Measurements from ENCODE around the gene AQP7. TPM values are rescaled to one million over a fixed set of nuclear protein-coding genes. Genes with fewer than 3 reads are reported as not detected.
A peak's percentile ranks its signal among the peaks of the same experiment; 100 is the strongest.

AQP7 gene
- total RNA-seq, 1 donor from 2014 or later: 150 TPM

DNA sequence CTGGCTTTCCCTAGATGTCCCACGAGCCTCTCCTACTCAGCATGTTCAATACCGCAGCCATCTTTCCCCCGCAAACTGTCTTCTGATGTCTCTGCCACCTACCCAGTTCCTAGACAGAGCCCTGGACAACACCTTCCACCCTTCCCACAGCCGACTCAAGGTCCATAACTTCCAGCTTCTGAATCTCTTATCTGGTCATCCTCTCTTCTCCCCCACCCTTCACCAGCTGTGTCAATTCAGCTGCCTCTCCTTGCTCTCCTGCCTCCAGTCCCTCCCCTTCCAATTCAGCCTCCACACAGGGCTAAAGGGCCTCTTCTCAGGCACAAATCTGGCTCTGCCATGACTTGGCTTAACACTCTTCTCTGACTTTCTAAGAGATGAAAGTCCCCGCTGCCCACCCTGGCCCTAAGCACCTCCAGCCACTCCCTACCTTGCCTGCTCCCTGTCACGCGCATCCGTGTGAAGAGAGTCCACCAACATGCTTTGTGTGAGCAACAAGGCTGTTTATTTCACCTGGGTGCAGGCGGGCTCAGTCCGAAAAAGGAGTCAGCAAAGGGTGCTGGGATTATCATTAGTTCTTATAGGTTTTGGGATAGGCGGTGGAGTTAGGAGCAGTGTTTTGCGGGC lies 25.2 kb downstream of the AQP7 start:
- H3K36me3 ChIP-seq: no peaks in the 10 kb centered on the region
- H3K4me3 ChIP-seq: no peak overlapping the region
- no peaks in the 10 kb centered on the region for H3K27me3 ChIP-seq (ENCODE audit: low read depth)
- TF ChIP-seq, protein P1, sequence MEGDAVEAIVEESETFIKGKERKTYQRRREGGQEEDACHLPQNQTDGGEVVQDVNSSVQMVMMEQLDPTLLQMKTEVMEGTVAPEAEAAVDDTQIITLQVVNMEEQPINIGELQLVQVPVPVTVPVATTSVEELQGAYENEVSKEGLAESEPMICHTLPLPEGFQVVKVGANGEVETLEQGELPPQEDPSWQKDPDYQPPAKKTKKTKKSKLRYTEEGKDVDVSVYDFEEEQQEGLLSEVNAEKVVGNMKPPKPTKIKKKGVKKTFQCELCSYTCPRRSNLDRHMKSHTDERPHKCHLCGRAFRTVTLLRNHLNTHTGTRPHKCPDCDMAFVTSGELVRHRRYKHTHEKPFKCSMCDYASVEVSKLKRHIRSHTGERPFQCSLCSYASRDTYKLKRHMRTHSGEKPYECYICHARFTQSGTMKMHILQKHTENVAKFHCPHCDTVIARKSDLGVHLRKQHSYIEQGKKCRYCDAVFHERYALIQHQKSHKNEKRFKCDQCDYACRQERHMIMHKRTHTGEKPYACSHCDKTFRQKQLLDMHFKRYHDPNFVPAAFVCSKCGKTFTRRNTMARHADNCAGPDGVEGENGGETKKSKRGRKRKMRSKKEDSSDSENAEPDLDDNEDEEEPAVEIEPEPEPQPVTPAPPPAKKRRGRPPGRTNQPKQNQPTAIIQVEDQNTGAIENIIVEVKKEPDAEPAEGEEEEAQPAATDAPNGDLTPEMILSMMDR (IDR thresholded peaks at IDR 0.05; ENCODE audit: borderline replicate concordance): no peak
- no peak overlapping the region for H3K27ac ChIP-seq (replicated peaks)
- no peak for DNase-seq
- intact Hi-C loops (cut with micrococcal nuclease): no loop called here
- peaks cover 43% of the 10 kb centered on the region for H3K4me1 ChIP-seq
- no peaks in the 10 kb centered on the region for H3K9me3 ChIP-seq (replicated peaks)

DNA sequence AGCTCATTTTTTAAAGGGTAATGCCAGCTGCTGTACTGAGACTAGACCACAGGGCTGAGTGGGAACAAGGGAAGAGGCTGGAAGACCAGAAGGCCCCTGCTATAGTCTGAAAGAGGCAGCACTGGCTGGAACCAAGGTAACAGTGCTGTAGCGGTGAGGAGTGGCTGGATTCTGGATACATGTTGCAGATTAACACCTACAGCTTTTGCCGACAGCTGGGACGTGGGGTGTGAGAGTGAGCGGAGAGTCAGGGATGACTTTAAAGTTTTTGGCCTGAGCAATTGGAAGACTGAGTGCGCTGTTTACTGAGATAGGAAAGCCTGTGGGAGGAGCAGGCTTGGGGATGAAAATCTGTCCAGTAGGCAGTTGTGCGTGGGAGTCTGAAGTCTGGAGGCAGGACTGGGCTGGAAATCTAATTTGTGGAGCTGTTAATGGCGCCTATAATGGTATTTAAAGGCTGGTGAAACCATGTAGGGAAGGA lies 26.5 kb downstream of the AQP7 start:
- H3K9me3 ChIP-seq (replicated peaks): no peaks in the 10 kb centered on the region
- peaks cover 37% of the 10 kb centered on the region for H3K4me1 ChIP-seq
- peaks cover 9% of the 10 kb centered on the region for H3K36me3 ChIP-seq
- intact Hi-C loops (cut with micrococcal nuclease): no loop called here
- TF ChIP-seq, protein P1 (IDR thresholded peaks at IDR 0.05; ENCODE audit: borderline replicate concordance): no peak
- peak overlapping the region; percentile 56 for H3K27ac ChIP-seq (replicated peaks)
- no peak overlapping the region for H3K4me3 ChIP-seq
- DNase-seq: no peak
- no peaks in the 10 kb centered on the region for H3K27me3 ChIP-seq (ENCODE audit: low read depth)

DNA sequence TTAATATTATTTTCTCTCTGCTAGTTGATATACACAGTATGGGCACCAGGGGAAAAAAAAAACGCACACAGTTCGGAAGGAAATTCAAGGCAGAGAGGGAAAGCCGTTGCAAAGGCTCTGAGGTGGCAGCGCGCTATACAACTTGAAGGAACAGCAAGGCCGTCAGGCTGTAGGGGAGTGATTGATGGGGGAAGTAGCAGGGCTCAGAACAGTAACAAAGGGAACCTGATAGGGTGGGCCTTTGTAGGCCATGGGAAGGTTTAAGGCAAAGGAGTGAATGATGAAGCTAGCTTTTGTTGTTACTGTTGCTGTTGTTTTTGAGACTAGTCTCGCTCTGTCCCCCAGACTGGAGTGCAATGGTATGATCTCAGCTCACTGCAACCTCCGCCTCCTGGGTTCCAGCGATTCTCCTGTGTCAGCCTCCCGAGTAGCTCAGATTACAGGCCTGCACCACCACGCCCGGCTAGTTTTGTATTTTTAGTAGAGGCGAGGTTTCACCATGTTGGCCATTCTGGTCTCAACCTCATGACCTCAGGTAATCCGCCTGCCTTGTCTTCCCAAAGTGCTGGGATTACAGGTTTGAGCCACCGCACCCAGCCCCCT lies 27.0 kb downstream of the AQP7 start:
- intact Hi-C loops (cut with micrococcal nuclease): no loop called here
- TF ChIP-seq, protein P1 (IDR thresholded peaks at IDR 0.05; ENCODE audit: borderline replicate concordance): peak; percentile 4
- no peak for DNase-seq
- H3K4me3 ChIP-seq: peak overlapping the region; percentile 29
- H3K4me1 ChIP-seq: peaks cover 32% of the 10 kb centered on the region
- peaks cover 14% of the 10 kb centered on the region for H3K36me3 ChIP-seq
- H3K27ac ChIP-seq (replicated peaks): peak overlapping the region; percentile 56
- no peaks in the 10 kb centered on the region for H3K9me3 ChIP-seq (replicated peaks)
- no peaks in the 10 kb centered on the region for H3K27me3 ChIP-seq (ENCODE audit: low read depth)

DNA sequence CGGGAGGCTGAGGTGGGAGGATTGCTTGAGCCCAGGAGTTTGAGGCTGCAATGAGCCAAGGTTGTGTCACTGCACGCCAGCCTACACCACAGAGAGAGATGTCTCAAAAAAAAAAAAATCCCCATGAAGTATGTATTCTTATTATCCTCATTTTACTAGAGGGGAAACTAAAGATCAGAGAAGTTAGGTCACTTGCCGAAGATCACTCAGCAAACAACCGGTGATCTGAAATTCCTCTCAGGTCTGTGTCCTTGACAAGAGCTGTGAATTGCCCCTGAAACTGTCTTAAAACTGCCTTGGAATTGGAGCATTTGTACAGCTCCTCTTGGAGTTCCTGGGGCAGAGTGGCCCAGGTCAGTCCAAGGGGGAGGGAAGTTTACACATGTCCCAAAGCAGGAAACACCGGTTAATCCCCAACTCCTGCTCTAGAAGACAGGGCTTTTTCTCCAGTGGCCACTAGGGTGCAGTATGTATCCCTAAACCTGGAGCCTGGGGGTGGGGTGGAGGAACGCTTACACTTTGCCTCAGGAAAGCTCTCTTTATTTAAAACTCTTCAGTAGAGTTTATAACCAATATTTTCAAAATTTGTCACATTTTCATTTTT lies 27.6 kb downstream of the AQP7 start:
- Histone ChIP-seq H3K9me3 (replicated peaks) (no peaks in the 10 kb centered on the region), H3K27ac (replicated peaks) (peak overlapping the region; percentile 56), H3K27me3 (ENCODE audit: low read depth) (no peaks in the 10 kb centered on the region), H3K36me3 (peaks cover 20% of the 10 kb centered on the region), H3K4me3 (peak overlapping the region; percentile 29), H3K4me1 (peaks cover 26% of the 10 kb centered on the region)
- TF ChIP-seq, protein P1 (IDR thresholded peaks at IDR 0.05; ENCODE audit: borderline replicate concordance): peak; percentile 91
- DNase-seq: peak; percentile 56
- intact Hi-C loops (cut with micrococcal nuclease): no loop called here

DNA sequence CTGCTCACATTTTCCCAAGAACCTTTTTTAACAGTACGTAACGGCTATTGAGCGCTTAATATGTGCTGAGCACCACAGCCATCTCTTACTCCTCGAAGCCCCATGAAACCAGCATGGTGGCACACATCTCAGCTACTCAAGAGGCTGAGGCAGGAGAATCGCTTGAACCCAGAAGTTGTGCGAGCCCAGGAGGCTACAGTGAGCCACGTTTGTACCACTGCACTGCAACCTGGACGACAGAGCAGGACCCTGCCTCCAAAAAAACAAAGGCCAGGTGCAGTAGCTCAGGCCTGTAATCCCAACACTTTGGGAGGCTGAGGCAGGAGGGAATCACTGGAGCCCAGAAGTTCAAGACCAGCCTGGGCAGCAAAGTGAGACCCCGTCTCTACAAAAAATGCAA lies 28.2 kb downstream of the AQP7 start:
- H3K9me3 ChIP-seq (replicated peaks): no peaks in the 10 kb centered on the region
- TF ChIP-seq, protein P1 (IDR thresholded peaks at IDR 0.05; ENCODE audit: borderline replicate concordance): no peak
- intact Hi-C loops (cut with micrococcal nuclease): no loop called here
- peaks cover 25% of the 10 kb centered on the region for H3K36me3 ChIP-seq
- peaks cover 20% of the 10 kb centered on the region for H3K4me1 ChIP-seq
- DNase-seq: no peak
- H3K27me3 ChIP-seq (ENCODE audit: low read depth): no peaks in the 10 kb centered on the region
- H3K4me3 ChIP-seq: no peak overlapping the region
- H3K27ac ChIP-seq (replicated peaks): no peak overlapping the region

Data from left ventricle myocardium inferior (tissue), 1 donor.